ENCODE measurements around the gene EPB41L4A. TPM values are rescaled to one million over a fixed set of nuclear protein-coding genes. Genes with fewer than 3 reads are reported as not detected.

Gene EPB41L4A
- total RNA-seq, 1 donor from 2014 or later = 6.7 TPM

DNA sequence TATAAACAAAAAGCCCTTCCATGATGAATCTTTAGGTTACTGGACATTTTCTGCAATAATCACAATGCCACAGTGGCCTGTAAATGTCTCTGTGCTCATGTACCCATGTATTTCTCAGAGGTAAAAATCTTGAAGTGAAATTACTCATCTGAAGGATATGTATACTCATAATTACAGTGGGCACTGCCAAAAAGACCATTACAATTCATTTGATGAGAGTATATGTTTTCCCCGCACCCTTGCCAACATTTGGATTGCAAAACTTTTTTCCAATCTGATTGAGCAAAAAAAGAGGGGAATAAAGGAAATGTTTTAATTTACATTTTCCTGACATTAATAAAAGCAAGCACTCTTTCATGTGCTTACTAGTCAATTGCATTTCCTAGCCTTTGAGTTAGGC lies 110.5 kb downstream of the EPB41L4A start:
- TF ChIP-seq, protein P1, sequence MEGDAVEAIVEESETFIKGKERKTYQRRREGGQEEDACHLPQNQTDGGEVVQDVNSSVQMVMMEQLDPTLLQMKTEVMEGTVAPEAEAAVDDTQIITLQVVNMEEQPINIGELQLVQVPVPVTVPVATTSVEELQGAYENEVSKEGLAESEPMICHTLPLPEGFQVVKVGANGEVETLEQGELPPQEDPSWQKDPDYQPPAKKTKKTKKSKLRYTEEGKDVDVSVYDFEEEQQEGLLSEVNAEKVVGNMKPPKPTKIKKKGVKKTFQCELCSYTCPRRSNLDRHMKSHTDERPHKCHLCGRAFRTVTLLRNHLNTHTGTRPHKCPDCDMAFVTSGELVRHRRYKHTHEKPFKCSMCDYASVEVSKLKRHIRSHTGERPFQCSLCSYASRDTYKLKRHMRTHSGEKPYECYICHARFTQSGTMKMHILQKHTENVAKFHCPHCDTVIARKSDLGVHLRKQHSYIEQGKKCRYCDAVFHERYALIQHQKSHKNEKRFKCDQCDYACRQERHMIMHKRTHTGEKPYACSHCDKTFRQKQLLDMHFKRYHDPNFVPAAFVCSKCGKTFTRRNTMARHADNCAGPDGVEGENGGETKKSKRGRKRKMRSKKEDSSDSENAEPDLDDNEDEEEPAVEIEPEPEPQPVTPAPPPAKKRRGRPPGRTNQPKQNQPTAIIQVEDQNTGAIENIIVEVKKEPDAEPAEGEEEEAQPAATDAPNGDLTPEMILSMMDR (conservative IDR thresholded peaks at IDR 0.05; ENCODE audit: low read depth, low read length) = no peak
- no peak for DNase-seq (ENCODE audit: low read depth)

DNA sequence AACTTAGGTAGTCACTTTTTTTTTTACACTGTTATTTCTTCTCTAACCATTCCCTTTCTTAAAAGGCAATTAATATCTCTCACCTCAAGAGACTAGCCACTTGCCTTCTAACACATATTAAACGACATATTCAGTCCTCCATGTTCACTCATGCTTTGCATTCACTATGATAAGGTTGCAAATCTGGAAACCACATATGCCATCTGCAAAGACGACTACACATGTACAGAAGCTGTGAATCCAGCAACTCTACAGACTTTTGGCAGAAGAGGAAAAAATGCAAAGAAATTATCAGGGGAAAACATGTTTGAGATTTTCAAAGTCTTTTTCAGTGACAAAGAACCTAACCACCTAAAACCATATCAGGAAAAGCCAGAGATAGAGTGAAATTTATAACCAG lies 112.1 kb downstream of the EPB41L4A start:
- H3K4me3 ChIP-seq (ENCODE audit: low read depth, low read length) = no peak overlapping the region
- DNase-seq (ENCODE audit: low read depth) = no peak
- TF ChIP-seq, protein P1 (conservative IDR thresholded peaks at IDR 0.05; ENCODE audit: low read depth, low read length) = no peak

More for the DNA sequence above, 110.5 kb downstream of the EPB41L4A start:
- H3K4me3 ChIP-seq (ENCODE audit: low read depth, low read length) = no peak overlapping the region

DNA sequence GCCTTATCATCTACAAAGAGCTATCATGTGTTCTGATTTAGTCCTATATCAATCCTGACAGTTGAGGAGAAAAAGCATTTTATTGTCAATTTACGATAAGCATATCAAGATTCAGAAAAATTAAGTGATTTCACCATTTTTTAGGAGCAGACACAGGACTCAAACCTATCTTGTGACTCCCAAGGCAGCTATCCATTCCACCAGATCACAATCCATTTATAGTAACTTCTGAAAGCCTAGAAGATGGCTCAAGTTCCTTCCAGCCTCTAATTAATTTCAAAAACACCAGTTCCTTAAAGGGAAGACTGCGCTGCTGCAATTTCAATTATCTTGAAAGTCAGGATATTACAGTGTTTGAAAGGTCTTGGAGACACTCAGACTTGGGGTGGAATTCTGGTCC lies 114.3 kb downstream of the EPB41L4A start:
- TF ChIP-seq, protein P1 (conservative IDR thresholded peaks at IDR 0.05; ENCODE audit: low read depth, low read length) = no peak
- DNase-seq (ENCODE audit: low read depth) = no peak
- no peak overlapping the region for H3K4me3 ChIP-seq (ENCODE audit: low read depth, low read length)

DNA sequence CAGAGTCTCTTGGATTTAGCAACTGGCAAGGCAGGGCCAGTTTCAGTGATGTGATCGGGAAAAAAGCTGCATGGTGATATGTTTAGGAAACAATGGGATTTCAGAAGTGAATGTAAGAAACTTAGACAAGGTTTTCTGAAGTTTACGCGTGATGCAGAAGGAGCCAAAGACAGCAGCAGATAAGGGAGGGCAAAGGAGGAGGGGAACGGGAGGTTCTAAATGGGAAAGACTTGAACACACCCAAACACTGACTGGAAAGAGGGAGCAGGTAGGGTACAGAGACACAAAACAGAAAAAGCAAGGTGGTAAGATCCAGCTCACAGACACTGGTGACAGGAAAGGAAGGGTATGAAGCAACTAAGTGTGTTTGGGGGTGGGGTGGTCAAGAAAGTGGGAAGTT lies 115.4 kb downstream of the EPB41L4A start:
- no peak for DNase-seq (ENCODE audit: low read depth)
- TF ChIP-seq, protein P1 (conservative IDR thresholded peaks at IDR 0.05; ENCODE audit: low read depth, low read length) = no peak
- no peak overlapping the region for H3K4me3 ChIP-seq (ENCODE audit: low read depth, low read length)

DNA sequence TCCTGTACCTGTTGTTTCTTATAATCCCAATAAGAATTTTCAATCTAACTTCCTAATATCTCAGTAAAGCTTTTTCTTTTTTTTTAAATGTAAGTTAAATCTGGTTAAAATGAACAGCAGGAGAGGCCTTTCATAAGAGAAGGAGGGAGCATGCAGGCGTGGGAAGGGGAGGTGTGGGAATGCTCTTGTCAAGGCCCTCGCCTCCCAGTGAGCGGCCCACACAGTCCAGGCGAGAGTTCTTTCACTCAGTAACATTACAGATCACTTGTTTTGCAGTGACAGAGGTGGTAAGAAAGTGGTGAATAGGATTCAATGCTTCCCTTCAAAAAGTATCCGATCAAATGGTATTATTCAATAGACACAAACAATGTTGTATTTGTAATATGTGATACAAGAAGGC lies 125.0 kb downstream of the EPB41L4A start:
- no peak for DNase-seq (ENCODE audit: low read depth)
- H3K4me3 ChIP-seq (ENCODE audit: low read depth, low read length) = no peak overlapping the region
- TF ChIP-seq, protein P1 (conservative IDR thresholded peaks at IDR 0.05; ENCODE audit: low read depth, low read length) = no peak

DNA sequence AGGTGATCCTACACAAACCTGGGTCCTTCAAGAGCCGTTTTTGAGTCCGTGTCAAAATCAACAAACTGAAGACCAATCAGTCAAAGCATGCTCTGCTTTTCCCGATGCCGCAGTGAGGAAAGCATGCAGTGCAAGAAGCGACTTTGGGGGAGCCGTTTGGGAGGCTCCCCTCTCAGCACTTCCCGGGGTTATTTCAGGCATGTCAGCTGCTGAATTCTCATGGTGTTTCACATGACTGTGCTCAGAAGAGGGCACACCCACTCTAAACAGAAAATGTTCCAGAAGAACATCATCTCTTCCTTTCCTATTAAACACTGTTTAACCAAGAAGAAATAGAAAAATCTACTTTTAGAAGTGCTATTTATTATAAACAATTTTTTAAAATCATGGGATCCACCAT lies 125.5 kb downstream of the EPB41L4A start:
- DNase-seq (ENCODE audit: low read depth) = no peak
- no peak overlapping the region for H3K4me3 ChIP-seq (ENCODE audit: low read depth, low read length)
- TF ChIP-seq, protein P1 (conservative IDR thresholded peaks at IDR 0.05; ENCODE audit: low read depth, low read length) = no peak

DNA sequence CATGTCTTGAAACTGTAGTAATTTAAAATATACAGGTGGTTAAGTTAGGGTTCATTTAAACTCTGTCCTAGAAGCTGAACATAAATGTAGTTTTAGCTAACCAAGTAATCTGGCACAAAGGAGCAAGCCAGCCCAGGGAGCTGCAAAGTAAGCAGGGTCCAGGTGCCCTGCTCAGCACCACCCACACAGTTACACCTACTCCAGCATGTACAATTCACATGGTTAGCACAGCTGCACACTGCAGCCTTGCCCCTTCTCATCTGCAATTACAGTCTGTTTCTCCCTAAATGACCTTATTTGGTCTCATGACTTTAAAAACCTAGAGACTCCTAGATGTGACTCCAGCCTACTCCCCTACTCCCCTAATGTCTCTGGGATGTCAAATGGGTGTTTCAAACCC lies 128.4 kb downstream of the EPB41L4A start:
- DNase-seq (ENCODE audit: low read depth) = no peak
- TF ChIP-seq, protein P1 (conservative IDR thresholded peaks at IDR 0.05; ENCODE audit: low read depth, low read length) = no peak

More for the DNA sequence above, 128.4 kb downstream of the EPB41L4A start:
- H3K4me3 ChIP-seq (ENCODE audit: low read depth, low read length) = no peak overlapping the region
